ENCODE data around the gene MPPE1.

DNA sequence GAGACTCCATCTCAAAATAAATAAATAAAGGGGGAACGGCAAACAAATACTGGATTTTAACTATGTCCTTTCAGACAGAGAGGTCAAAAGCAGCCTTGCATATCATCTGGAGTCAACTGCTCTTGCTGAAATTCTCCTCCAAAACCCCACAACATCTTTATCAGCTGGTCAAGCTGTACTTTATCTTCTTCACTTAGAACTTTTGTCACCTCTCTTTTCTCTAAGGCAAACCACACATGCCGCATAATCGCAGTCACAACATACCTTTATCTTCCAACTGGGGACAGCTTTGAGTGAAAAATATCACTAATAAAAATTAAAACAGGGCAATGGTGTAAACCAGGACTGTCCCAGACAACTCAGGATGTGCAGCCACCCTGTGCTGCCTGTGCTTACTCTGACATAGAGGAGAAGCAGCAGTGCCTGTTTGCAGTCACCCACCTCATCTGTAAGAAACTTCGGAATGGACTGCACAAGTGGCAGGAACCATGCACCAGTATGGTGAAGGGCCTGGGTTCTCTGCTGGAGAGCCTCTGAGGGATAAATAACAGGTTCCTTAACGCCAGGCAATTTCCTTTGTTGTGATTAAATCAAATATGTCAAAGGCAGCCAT lies 6.2 kb downstream of the MPPE1 start:
- TF ChIP-seq CTCF (IDR thresholded peaks at IDR 0.05) (no peak), EP300 (IDR thresholded peaks at IDR 0.05) (no peak), POLR2A (IDR thresholded peaks at IDR 0.05) (no peak), POLR2AphosphoS5 (IDR thresholded peaks at IDR 0.05) (no peak)

Measured in gastroesophageal sphincter (tissue), 3 donors.